Measurements from ENCODE around the gene KCNQ1.

Gene KCNQ1

GRCh38 chr11:2527621-2528291 is 82.9 kb downstream of the KCNQ1 start:
- no peak for DNase-seq

- DNase-seq = no peak
Observed at GRCh38 chr11:2528301-2529050, 83.7 kb downstream of the KCNQ1 start.

- no peak for DNase-seq
Observed at GRCh38 chr11:2529173-2529572, 84.4 kb downstream of the KCNQ1 start.

DNA sequence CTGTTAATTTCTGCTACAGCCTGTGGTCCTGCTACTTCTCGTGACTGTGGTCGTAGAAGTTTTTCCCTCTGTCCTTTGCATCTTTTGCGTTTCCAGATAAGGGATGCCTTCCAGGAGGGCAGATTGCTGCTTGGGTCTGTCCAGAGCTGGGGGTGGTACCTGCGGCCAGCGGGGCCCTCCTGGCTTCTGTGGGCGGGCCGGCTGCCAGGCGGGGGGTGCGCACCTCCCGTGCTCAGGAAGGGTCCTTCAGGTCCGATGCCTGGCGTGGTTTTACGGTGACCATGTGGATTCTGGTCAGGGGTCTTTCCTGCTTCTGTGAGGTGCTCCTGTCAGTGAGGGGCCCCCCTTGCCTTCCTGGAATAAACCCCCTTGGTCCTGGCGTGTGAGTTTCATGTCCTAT is 84.8 kb downstream of the KCNQ1 start:
- no peak for DNase-seq

GRCh38 chr11:2530131-2530854 is 85.5 kb downstream of the KCNQ1 start:
- no peak for DNase-seq

DNA sequence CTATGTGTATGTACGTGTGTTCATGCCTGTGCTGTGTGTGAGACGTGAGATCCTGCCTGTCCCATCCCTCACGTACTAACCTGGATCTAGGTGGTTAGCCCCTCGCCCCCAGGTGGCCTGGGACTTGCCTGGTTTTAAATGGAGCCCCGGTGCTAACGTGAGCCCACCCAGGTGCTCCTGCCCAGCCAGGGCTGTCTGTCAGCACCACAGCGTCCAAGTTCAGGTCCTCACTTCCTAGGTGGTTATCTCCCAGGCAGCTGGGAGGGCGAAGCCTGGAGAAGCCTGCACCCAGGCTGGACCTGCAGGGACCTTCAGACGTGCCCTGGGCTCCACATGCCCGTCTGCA is 86.0 kb downstream of the KCNQ1 start:
- no peak for DNase-seq

DNA sequence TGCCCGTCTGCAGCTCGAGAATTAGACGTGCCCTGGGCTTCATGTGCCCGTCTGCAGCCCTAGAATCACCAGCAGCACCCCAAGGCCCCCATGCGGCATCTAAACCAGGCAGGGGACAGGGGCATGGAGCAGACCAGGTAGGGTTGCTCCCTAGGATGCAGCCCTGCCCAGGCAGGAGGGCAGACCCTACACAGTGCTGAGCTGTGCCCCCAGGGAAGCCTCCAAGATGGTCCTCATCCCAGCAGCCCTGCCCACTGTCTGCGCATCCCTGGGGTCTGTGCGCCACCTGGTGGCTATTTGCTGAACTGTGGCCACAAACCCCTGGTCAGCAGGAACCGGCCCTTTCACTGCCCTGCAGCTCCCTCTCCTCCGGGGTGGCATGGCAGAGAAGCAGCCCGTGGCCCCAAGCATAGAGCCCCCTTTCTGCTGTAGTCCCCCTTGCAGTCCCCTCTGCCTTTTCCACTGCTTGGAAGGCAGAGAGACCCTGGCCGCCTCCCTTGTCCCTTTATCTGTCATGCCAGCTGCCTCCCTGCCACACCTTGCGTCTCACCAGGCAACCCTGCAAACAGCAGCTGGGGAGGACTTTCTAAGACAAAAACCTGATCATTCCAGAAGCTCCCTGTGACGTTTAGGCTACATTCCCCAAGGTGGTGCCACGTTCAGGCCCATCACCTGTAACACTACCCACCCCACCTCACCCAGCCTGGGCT is 86.6 kb downstream of the KCNQ1 start:
- DNase-seq = peak; percentile 69 to 71

DNA sequence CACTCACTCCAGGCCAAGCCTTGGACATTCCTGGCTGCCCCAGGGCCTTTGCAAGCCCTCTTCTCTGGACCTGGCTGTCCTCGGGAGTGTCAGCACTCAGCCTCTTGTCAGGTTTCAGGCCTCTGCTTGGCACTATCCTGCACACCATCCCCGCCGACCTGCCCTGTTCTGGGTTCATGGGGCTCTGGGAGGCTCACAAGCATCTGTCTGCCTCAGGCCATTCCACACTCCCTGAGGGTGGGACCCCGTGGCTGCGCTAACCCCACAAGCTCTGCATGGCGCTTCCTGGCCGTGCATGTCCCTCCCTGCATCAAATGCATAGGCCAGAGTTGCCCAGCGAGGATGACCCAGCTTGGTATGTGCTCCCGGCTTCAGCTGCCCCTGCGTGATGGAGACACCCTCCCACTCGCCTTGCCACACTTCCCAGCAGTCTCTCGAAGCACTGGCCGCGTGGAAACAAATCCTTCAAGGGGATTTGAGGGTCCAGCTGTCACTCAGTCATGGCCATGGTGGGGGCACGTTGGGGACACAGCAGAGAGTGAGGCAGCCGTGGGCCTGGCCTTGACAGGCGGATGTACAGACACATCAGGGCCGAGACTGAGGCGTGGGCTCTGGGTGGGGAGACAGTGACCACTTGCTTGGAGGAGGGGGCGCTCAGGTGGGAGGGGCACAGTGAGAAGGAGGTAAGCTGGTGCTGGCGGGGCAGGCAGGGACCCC is 87.3 kb downstream of the KCNQ1 start:
- no peak for DNase-seq

- DNase-seq = peak; percentile 95 to 97
Observed at GRCh38 chr11:2532704-2533586, 88.1 kb downstream of the KCNQ1 start.

DNA sequence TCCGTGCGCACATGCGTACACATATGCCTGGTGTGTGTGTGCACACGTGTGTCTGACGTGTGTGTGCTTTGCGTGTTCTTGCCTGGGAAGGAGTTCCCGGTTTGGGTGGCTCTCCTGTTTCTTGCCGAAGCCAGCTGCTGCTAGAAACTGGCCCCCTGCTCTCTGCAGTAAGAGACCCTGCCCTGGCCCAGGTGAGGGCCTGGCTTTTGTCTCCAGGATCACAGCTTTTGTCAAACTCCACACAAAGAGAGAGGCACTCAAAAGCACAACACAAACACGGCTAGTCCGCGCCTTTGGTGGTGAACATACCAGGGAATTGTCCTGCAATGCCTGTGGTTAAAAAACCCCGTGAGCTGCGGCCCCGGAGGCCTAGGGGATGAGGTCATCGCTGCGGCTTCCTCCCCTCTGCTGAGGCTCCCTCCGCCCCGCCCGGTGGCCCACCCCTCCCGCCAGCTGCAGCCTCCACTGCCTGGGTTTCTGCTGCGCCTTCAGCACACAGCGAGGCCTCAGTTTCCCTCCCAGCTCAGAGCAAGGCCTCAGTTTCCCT is 88.9 kb downstream of the KCNQ1 start:
- no peak for DNase-seq

- DNase-seq = no peak
Observed at GRCh38 chr11:2534134-2534956, 89.5 kb downstream of the KCNQ1 start.

DNA sequence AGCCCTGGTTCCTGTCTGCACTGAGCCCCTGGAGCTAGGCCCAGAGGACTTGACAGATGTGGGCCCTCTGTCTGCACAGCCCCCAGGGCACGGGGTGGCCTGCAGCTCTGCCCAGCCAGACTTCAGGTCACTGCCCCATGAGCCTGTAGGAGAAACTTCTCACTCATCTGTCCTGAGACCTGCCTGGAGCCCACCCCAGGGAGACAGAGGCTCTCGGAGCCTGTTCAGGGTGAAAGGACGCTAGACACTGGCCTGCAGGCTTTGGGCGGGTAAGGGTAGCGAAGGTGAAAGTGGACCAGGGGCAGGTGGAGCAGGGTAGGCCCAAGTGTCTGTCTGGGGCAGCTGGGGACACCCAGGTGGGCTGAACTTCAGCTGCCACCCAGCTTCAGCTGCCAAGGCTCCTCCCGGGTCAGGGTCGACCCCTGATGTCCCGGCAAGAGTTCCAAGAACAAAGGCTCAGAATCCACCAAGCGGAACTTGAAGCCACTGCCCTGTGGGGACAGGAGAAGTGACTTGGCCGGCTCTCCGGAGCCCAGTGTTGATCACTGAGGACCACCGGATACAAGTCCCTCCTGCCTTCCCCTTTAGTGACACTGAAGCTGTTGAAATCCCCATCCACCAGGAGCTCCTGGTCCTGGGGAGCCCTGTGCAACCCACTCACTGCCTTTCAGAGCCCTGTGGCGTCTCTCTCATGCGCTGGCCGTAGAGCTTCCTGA is 90.3 kb downstream of the KCNQ1 start:
- no peak for DNase-seq

DNA sequence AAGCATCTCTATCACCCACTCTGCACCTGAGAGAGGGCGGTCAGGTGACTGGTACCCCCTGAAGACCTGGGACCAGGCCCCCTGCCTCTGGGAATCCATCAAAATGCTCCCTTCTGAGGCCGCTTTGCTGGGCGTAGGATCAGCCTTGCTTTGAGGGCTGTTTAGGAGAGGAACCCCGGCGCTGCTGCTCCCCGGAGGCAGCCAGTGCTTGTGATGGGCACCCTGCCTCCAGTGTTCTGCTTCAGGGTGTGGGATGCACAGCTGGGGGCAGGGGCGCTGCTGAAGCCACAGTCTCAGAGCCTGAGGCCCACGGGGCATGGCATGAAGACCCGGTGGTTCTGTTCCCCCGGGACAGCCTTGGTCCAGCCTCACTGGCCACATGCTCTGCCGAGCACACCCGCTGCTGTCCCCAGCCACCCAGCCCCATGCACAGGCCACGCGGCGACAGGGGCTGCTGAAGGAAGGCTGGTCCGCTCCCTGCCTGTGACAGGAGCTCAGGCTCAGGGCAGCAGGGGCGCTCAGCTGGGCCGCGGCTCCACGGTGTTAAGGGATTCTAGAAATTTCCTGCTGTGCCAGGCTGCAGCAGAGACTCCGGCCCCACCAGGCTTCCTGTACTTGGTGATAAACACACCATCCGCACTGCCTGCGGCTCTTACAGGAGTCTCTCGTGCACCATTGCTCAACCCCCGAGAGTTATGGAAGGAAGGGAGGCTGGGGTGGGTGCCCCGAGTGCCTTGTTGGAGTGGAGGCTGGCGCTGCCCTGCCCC is 91.0 kb downstream of the KCNQ1 start:
- DNase-seq = no peak

DNA sequence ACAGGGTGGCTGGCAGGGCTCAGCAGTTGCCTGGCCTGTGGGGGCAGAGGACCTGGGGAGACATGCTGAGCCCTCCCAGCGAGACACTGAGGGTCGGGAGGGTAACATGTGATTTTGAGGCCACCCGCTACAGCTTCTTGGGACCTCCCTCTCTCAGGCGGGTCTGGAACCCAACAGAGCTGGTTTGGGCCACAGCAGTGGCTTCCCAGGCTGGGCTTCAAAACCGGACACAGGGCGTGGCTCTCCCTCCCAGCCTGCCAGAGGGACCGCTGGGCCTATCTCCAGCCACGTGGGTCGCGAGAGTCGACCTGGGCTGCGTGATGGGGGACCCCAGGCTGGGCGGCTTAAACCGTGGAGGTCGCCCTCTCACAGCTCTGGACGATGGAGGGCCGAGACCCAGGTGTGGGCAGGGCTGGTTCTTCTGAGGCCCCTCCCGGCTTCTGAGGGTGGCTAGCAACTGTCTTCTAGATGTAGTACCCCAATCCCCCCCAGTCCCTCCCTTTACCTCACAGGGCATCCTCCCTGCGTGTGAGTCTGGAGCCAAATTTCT is 91.7 kb downstream of the KCNQ1 start:
- DNase-seq = no peak

GRCh38 chr11:2537010-2537705 is 92.3 kb downstream of the KCNQ1 start:
- no peak for DNase-seq

GRCh38 chr11:2537896-2538724 is 93.3 kb downstream of the KCNQ1 start:
- DNase-seq = no peak

GRCh38 chr11:2538951-2539350 is 94.1 kb downstream of the KCNQ1 start:
- DNase-seq = no peak
